ENCODE data around the gene SLC44A3. TPM values are rescaled to one million over a fixed set of nuclear protein-coding genes. Genes with fewer than 3 reads are reported as not detected.

Gene SLC44A3
- total RNA-seq, 4 donors from 2014 or later, result 20.6 to 60.5 (median 41.8) TPM

DNA sequence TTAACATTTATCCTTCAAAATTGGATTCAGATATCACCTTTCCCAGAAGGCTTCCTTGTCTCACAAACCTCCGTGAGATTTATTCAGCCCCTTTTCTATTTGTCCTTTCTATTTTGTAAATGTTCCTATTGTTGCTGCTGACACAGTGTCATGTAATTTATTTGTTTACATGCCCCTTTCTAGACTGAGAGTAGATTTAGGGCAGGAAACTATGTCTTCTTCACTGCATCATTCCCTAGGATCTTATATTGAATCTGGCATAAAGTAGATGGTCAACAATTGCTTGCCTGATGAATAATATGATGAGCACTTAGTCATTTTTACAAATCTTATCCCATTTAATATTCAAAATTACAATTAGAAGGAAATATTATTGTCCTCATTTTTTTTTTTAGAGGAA, 114.9 kb downstream of the SLC44A3 start:
- no peak for TF ChIP-seq POLR2A (IDR thresholded peaks at IDR 0.05)
- TF ChIP-seq EP300 (IDR thresholded peaks at IDR 0.05; ENCODE audit: low read depth), result no peak
- TF ChIP-seq POLR2AphosphoS5 (IDR thresholded peaks at IDR 0.05), result no peak
- TF ChIP-seq, protein P1, sequence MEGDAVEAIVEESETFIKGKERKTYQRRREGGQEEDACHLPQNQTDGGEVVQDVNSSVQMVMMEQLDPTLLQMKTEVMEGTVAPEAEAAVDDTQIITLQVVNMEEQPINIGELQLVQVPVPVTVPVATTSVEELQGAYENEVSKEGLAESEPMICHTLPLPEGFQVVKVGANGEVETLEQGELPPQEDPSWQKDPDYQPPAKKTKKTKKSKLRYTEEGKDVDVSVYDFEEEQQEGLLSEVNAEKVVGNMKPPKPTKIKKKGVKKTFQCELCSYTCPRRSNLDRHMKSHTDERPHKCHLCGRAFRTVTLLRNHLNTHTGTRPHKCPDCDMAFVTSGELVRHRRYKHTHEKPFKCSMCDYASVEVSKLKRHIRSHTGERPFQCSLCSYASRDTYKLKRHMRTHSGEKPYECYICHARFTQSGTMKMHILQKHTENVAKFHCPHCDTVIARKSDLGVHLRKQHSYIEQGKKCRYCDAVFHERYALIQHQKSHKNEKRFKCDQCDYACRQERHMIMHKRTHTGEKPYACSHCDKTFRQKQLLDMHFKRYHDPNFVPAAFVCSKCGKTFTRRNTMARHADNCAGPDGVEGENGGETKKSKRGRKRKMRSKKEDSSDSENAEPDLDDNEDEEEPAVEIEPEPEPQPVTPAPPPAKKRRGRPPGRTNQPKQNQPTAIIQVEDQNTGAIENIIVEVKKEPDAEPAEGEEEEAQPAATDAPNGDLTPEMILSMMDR (IDR thresholded peaks at IDR 0.05), result no peak
- DNase-seq, result no peak
- Histone ChIP-seq H3K4me3 (no peak overlapping the region), H3K9me3 (no peaks in the 10 kb centered on the region), H3K36me3 (no peaks in the 10 kb centered on the region), H3K27me3 (no peaks in the 10 kb centered on the region), H3K27ac (no peak overlapping the region), H3K4me1 (peaks cover 0 to 23% (median 8%) of the 10 kb centered on the region in 4 donors)
- in situ Hi-C loops (cut with MboI; ENCODE audit: low pct_ligation_motif_present in 1 of 4, low pct_unique_long_range_greater_than_20kb in 1 of 4, low sequenced_read_pairs in 3 of 4), result loop anchor here in 1 of 4 donors (25.0 kb wide), 1 partner anchor 102 kb away; no protein-coding TSS in a partner anchor
- WGBS, 2 donors (ENCODE audit: low coverage in 1 of 2), result 43 to 70% methylated on average over 1 of the region's 1 CpG
- intact Hi-C loops (cut with DNase I; ENCODE audit: low total_unique reads), result no loop called here

DNA sequence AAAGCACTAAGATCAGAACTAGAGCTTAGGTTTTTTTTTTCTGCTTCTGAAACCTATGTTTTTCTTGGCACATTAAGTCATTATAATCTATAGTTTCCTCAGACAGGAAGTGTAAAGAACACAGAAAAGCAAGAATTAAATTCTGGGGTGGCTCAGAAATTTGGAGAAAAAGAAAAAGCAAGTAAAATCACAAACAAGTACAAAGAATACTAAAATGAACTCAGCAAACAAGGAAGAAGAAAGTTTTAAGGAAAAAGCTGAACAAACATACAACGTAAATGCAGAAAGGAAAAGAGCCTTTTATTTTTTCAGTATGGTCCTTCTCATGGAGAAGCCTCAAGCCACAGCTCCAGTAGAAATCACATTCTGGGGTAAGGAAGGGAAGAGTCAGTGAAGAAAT, 115.3 kb downstream of the SLC44A3 start:
- Histone ChIP-seq H3K27me3 (no peaks in the 10 kb centered on the region), H3K4me1 (peaks cover 0 to 20% (median 6%) of the 10 kb centered on the region in 4 donors), H3K9me3 (no peaks in the 10 kb centered on the region), H3K36me3 (no peaks in the 10 kb centered on the region), H3K4me3 (no peak overlapping the region), H3K27ac (peak overlapping the region in 1 of 4 donors; percentile 58)
- in situ Hi-C loops (cut with MboI; ENCODE audit: low pct_ligation_motif_present in 1 of 4, low pct_unique_long_range_greater_than_20kb in 1 of 4, low sequenced_read_pairs in 3 of 4), result loop anchor here in 1 of 4 donors (25.0 kb wide), 1 partner anchor 102 kb away; no protein-coding TSS in a partner anchor
- intact Hi-C loops (cut with DNase I; ENCODE audit: low total_unique reads), result no loop called here
- TF ChIP-seq POLR2AphosphoS5 (IDR thresholded peaks at IDR 0.05) (no peak), EP300 (IDR thresholded peaks at IDR 0.05; ENCODE audit: low read depth) (no peak), POLR2A (IDR thresholded peaks at IDR 0.05) (no peak)
- TF ChIP-seq, protein P1 (IDR thresholded peaks at IDR 0.05), result no peak
- no peak for DNase-seq
- 50% methylated on average over 1 of the region's 1 CpG for WGBS, 2 donors (ENCODE audit: low coverage in 1 of 2)

DNA sequence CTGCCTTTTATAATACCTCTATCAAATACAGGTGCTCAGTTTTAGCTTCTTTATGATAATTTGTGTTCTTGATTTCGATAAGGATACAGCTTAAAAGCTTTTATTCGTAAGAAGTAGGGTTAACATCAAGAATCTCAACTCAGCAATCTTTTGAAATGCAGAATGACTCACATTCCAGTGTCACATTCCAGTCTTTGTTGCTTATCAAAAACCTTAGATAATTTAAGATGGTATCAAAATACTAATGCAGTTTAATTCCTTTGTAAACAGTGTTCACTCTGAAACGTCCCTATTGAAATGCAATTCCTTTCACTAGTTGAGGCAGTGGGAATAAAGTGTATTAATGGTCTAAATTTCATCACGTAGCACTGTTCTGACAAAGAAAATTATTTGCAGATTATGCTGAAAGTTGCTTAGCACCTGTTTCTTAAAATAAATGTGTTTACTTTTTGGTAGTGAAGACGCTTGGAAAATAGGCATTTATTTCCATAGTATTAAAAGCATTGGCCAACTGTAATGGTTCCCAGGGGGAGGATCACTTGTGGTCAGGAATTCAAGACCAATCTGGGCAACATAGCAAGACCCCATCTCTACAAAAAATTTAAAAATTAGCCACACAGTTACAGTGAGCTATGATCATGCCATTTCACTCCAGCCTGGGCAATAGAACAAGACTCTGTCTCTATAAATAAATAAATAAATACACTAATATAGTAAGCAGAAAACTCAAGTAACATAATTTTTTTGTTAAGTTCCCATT, 116.9 kb downstream of the SLC44A3 start:
- no peak for DNase-seq
- peak overlapping the region in 1 of 4 donors; percentile 58 for H3K27ac ChIP-seq

DNA sequence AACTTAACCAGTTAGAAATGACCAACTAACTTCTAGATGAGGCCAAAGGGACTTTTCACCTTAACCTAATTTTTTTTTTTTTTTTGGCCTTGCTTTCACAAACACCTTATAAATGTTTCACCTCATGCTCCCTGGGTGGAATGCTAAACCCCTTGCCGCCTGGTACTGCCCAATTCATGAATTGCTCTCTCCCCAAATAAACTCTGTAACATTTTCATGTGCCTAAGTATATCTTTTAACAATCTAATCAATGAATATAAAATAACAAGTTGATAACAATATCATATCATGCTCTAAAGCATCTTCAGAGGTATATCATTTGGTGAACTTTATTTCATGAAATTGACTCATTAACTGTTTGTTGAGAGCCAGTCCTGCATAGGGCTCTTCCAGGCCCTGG, 117.7 kb downstream of the SLC44A3 start:
- H3K4me3 ChIP-seq, result no peak overlapping the region
- H3K36me3 ChIP-seq, result no peaks in the 10 kb centered on the region
- H3K27me3 ChIP-seq, result no peaks in the 10 kb centered on the region
- TF ChIP-seq POLR2A (IDR thresholded peaks at IDR 0.05), result no peak
- TF ChIP-seq, protein P1 (IDR thresholded peaks at IDR 0.05), result no peak
- TF ChIP-seq POLR2AphosphoS5 (IDR thresholded peaks at IDR 0.05), result no peak
- no peak for TF ChIP-seq EP300 (IDR thresholded peaks at IDR 0.05; ENCODE audit: low read depth)
- H3K4me1 ChIP-seq, result peaks cover 0 to 19% (median 6%) of the 10 kb centered on the region in 4 donors
- in situ Hi-C loops (cut with MboI; ENCODE audit: low pct_ligation_motif_present in 1 of 4, low pct_unique_long_range_greater_than_20kb in 1 of 4, low sequenced_read_pairs in 3 of 4), result loop anchor here in 1 of 4 donors (25.0 kb wide), 1 partner anchor 99 kb away; no protein-coding TSS in a partner anchor
- H3K9me3 ChIP-seq, result no peaks in the 10 kb centered on the region
- 57 to 93% methylated on average over 1 of the region's 1 CpG for WGBS, 2 donors (ENCODE audit: low coverage in 1 of 2)
- no peak overlapping the region for H3K27ac ChIP-seq
- intact Hi-C loops (cut with DNase I; ENCODE audit: low total_unique reads), result no loop called here
- no peak for DNase-seq

More for the DNA sequence above, 116.9 kb downstream of the SLC44A3 start:
- H3K9me3 ChIP-seq, result no peaks in the 10 kb centered on the region
- no peak overlapping the region for H3K4me3 ChIP-seq
- 63 to 66% methylated on average over 5 of the region's 5 CpGs for WGBS, 2 donors (ENCODE audit: low coverage in 1 of 2)
- H3K27me3 ChIP-seq, result no peaks in the 10 kb centered on the region
- no peaks in the 10 kb centered on the region for H3K36me3 ChIP-seq
- peaks cover 0 to 12% (median 3%) of the 10 kb centered on the region in 4 donors for H3K4me1 ChIP-seq
- intact Hi-C loops (cut with DNase I; ENCODE audit: low total_unique reads), result no loop called here
- TF ChIP-seq EP300 (IDR thresholded peaks at IDR 0.05; ENCODE audit: low read depth) (no peak), POLR2AphosphoS5 (IDR thresholded peaks at IDR 0.05) (no peak), POLR2A (IDR thresholded peaks at IDR 0.05) (no peak)
- TF ChIP-seq, protein P1 (IDR thresholded peaks at IDR 0.05), result no peak
- in situ Hi-C loops (cut with MboI; ENCODE audit: low pct_ligation_motif_present in 1 of 4, low pct_unique_long_range_greater_than_20kb in 1 of 4, low sequenced_read_pairs in 3 of 4), result loop anchor here in 1 of 4 donors (25.0 kb wide), 1 partner anchor 100 kb away; no protein-coding TSS in a partner anchor

Measured in transverse colon (tissue), 4 donors.